Activated T-helper 1 cell treated with anti-CD3 and anti-CD28 coated beads, Interleukin-12 subunit alpha, Interleukin-12 subunit beta, Interleukin-2, Interleukin-4 antibody, amounts not matched to agents 30 ng/mL and 10 ng/mL and 1 ng/mL, durations not matched to agents 14 hours and 24 hours and 36 hours (primary cell): ENCODE data around the gene KIAA0825. TPM values are rescaled to one million over a fixed set of nuclear protein-coding genes. Genes with fewer than 3 reads are reported as not detected.

ENCODE experiments used
- DNase-seq: peaks from one replicate; pipeline ENCODE4 v3.0.0; 2021; ENCODE audit warnings: low spot score
- H3K27ac Mint-ChIP-seq: one replicate; pipeline ENCODE4 v1.8.0; 2021; ENCODE audit warnings: mild to moderate bottlenecking, mixed read lengths
- H3K27me3 Mint-ChIP-seq: one replicate; pipeline ENCODE4 v1.8.0; 2022; ENCODE audit warnings: mild to moderate bottlenecking, moderate library complexity, mixed read lengths; ENCODE audit not compliant: insufficient read depth
- H3K36me3 Mint-ChIP-seq: one replicate; pipeline ENCODE4 v1.8.0; 2021; ENCODE audit warnings: low read depth, mixed read lengths
- H3K4me1 Mint-ChIP-seq: one replicate; pipeline ENCODE4 v1.8.0; 2021; ENCODE audit warnings: low read depth, mixed read lengths
- H3K4me3 Mint-ChIP-seq: one replicate; pipeline ENCODE4 v1.8.0; 2021; ENCODE audit warnings: mild to moderate bottlenecking, moderate library complexity, mixed read lengths
- H3K9me3 Mint-ChIP-seq: one replicate; pipeline ENCODE4 v1.8.0; 2021; ENCODE audit warnings: mixed read lengths
- intact Hi-C: fragments of 100-400 bp; cut with micrococcal nuclease; formaldehyde crosslinking; loops from one replicate; pipeline ENCODE4 v1.15.1; 2024
- total RNA-seq: library from RNA; stranded (reverse); gene quantifications from 2 replicates; pipeline ENCODE4 v1.2.3, GENCODE V29; 2022

The KIAA0825 gene
- total RNA-seq, 1 donor from 2014 or later: 0.36 TPM

- Mint-ChIP-seq H3K4me1 (no peaks in the 10 kb centered on the region), H3K9me3 (no peaks in the 10 kb centered on the region), H3K36me3 (no peaks in the 10 kb centered on the region), H3K27ac (no peak overlapping the region), H3K27me3 (peaks cover 15% of the 10 kb centered on the region), H3K4me3 (no peak overlapping the region)
- intact Hi-C loops: no loop called here
- DNase-seq: no peak
Measured at GRCh38 chr5:94209272-94209671, 409.1 kb downstream of the KIAA0825 start.

- no peak for DNase-seq
- H3K27me3 Mint-ChIP-seq: peaks cover 2% of the 10 kb centered on the region
- H3K4me1 Mint-ChIP-seq: no peaks in the 10 kb centered on the region
- no peaks in the 10 kb centered on the region for H3K36me3 Mint-ChIP-seq
- no peak overlapping the region for H3K4me3 Mint-ChIP-seq
- intact Hi-C loops: no loop called here
- H3K9me3 Mint-ChIP-seq: no peaks in the 10 kb centered on the region
- H3K27ac Mint-ChIP-seq: no peak overlapping the region
Measured at GRCh38 chr5:94199566-94199965, 418.8 kb downstream of the KIAA0825 start.

- DNase-seq: no peak
- intact Hi-C loops: no loop called here
- H3K27ac Mint-ChIP-seq: no peak overlapping the region
- no peaks in the 10 kb centered on the region for H3K36me3 Mint-ChIP-seq
- H3K4me1 Mint-ChIP-seq: no peaks in the 10 kb centered on the region
- no peaks in the 10 kb centered on the region for H3K9me3 Mint-ChIP-seq
- H3K27me3 Mint-ChIP-seq: peaks cover 6% of the 10 kb centered on the region
- H3K4me3 Mint-ChIP-seq: no peak overlapping the region
Measured at GRCh38 chr5:94197970-94198369, 420.4 kb downstream of the KIAA0825 start.

GRCh38 chr5:94196953-94197352 lies 421.5 kb downstream of the KIAA0825 start:
- no peak overlapping the region for H3K4me3 Mint-ChIP-seq
- H3K4me1 Mint-ChIP-seq: no peaks in the 10 kb centered on the region
- no peak overlapping the region for H3K27ac Mint-ChIP-seq
- no peak for DNase-seq
- H3K9me3 Mint-ChIP-seq: no peaks in the 10 kb centered on the region
- peaks cover 6% of the 10 kb centered on the region for H3K27me3 Mint-ChIP-seq
- intact Hi-C loops: no loop called here
- H3K36me3 Mint-ChIP-seq: no peaks in the 10 kb centered on the region

GRCh38 chr5:94192658-94193391 lies 425.6 kb downstream of the KIAA0825 start:
- H3K4me1 Mint-ChIP-seq: no peaks in the 10 kb centered on the region
- DNase-seq: no peak

GRCh38 chr5:94191604-94192003 lies 426.8 kb downstream of the KIAA0825 start:
- no peak overlapping the region for H3K27ac Mint-ChIP-seq
- no peaks in the 10 kb centered on the region for H3K4me1 Mint-ChIP-seq
- no peaks in the 10 kb centered on the region for H3K36me3 Mint-ChIP-seq
- no peak overlapping the region for H3K4me3 Mint-ChIP-seq
- H3K9me3 Mint-ChIP-seq: no peaks in the 10 kb centered on the region
- H3K27me3 Mint-ChIP-seq: peaks cover 6% of the 10 kb centered on the region
- intact Hi-C loops: no loop called here
- no peak for DNase-seq

More at GRCh38 chr5:94192658-94193391, 425.6 kb downstream of the KIAA0825 start:
- Mint-ChIP-seq H3K27me3 (peaks cover 6% of the 10 kb centered on the region), H3K36me3 (no peaks in the 10 kb centered on the region), H3K27ac (no peak overlapping the region), H3K9me3 (no peaks in the 10 kb centered on the region), H3K4me3 (no peak overlapping the region)
- intact Hi-C loops: no loop called here

- DNase-seq: no peak
- no peaks in the 10 kb centered on the region for H3K4me1 Mint-ChIP-seq
- H3K27me3 Mint-ChIP-seq: peaks cover 6% of the 10 kb centered on the region
- no peak overlapping the region for H3K4me3 Mint-ChIP-seq
- H3K9me3 Mint-ChIP-seq: no peaks in the 10 kb centered on the region
- intact Hi-C loops: no loop called here
- H3K36me3 Mint-ChIP-seq: no peaks in the 10 kb centered on the region
- no peak overlapping the region for H3K27ac Mint-ChIP-seq
Measured at GRCh38 chr5:94188725-94189124, 429.7 kb downstream of the KIAA0825 start.

- intact Hi-C loops: no loop called here
Measured at GRCh38 chr5:94184870-94185269, 433.5 kb downstream of the KIAA0825 start.

GRCh38 chr5:94181895-94182294 lies 436.5 kb downstream of the KIAA0825 start:
- intact Hi-C loops: no loop called here
- no peaks in the 10 kb centered on the region for H3K4me1 Mint-ChIP-seq
- no peak overlapping the region for H3K4me3 Mint-ChIP-seq
- no peak for DNase-seq
- no peaks in the 10 kb centered on the region for H3K9me3 Mint-ChIP-seq
- H3K27ac Mint-ChIP-seq: no peak overlapping the region
- peaks cover 2% of the 10 kb centered on the region for H3K27me3 Mint-ChIP-seq
- no peaks in the 10 kb centered on the region for H3K36me3 Mint-ChIP-seq

More at GRCh38 chr5:94184870-94185269, 433.5 kb downstream of the KIAA0825 start:
- Mint-ChIP-seq H3K36me3 (no peaks in the 10 kb centered on the region), H3K27me3 (peaks cover 2% of the 10 kb centered on the region), H3K4me1 (no peaks in the 10 kb centered on the region), H3K27ac (no peak overlapping the region), H3K4me3 (no peak overlapping the region), H3K9me3 (no peaks in the 10 kb centered on the region)
- no peak for DNase-seq

GRCh38 chr5:94180761-94181160 lies 437.6 kb downstream of the KIAA0825 start:
- no peak for DNase-seq
- H3K27me3 Mint-ChIP-seq: no peaks in the 10 kb centered on the region
- no peak overlapping the region for H3K4me3 Mint-ChIP-seq
- H3K27ac Mint-ChIP-seq: no peak overlapping the region
- intact Hi-C loops: no loop called here
- H3K9me3 Mint-ChIP-seq: no peaks in the 10 kb centered on the region
- H3K4me1 Mint-ChIP-seq: no peaks in the 10 kb centered on the region
- H3K36me3 Mint-ChIP-seq: no peaks in the 10 kb centered on the region

- Mint-ChIP-seq H3K9me3 (no peaks in the 10 kb centered on the region), H3K27me3 (peaks cover 3% of the 10 kb centered on the region), H3K4me1 (no peaks in the 10 kb centered on the region), H3K36me3 (no peaks in the 10 kb centered on the region), H3K27ac (no peak overlapping the region), H3K4me3 (no peak overlapping the region)
- DNase-seq: no peak
- intact Hi-C loops: no loop called here
Measured at GRCh38 chr5:94175912-94176311, 442.5 kb downstream of the KIAA0825 start.

- no peaks in the 10 kb centered on the region for H3K36me3 Mint-ChIP-seq
- no peak for DNase-seq
- no peak overlapping the region for H3K27ac Mint-ChIP-seq
- no peaks in the 10 kb centered on the region for H3K4me1 Mint-ChIP-seq
- H3K4me3 Mint-ChIP-seq: no peak overlapping the region
- intact Hi-C loops: no loop called here
- peaks cover 3% of the 10 kb centered on the region for H3K27me3 Mint-ChIP-seq
- no peaks in the 10 kb centered on the region for H3K9me3 Mint-ChIP-seq
Measured at GRCh38 chr5:94174748-94175411, 443.5 kb downstream of the KIAA0825 start.

- intact Hi-C loops: no loop called here
- H3K9me3 Mint-ChIP-seq: no peaks in the 10 kb centered on the region
- no peak overlapping the region for H3K27ac Mint-ChIP-seq
- H3K36me3 Mint-ChIP-seq: no peaks in the 10 kb centered on the region
- no peak overlapping the region for H3K4me3 Mint-ChIP-seq
- no peak for DNase-seq
- H3K4me1 Mint-ChIP-seq: no peaks in the 10 kb centered on the region
- peaks cover 3% of the 10 kb centered on the region for H3K27me3 Mint-ChIP-seq
Measured at GRCh38 chr5:94173100-94173499, 445.3 kb downstream of the KIAA0825 start.
